ENCODE data around the gene TNPO3. TPM values are rescaled to one million over a fixed set of nuclear protein-coding genes. Genes with fewer than 3 reads are reported as not detected.

The TNPO3 gene
- total RNA-seq, 2 experiments from 2014 or later = 17.1 to 18.7 TPM

DNA sequence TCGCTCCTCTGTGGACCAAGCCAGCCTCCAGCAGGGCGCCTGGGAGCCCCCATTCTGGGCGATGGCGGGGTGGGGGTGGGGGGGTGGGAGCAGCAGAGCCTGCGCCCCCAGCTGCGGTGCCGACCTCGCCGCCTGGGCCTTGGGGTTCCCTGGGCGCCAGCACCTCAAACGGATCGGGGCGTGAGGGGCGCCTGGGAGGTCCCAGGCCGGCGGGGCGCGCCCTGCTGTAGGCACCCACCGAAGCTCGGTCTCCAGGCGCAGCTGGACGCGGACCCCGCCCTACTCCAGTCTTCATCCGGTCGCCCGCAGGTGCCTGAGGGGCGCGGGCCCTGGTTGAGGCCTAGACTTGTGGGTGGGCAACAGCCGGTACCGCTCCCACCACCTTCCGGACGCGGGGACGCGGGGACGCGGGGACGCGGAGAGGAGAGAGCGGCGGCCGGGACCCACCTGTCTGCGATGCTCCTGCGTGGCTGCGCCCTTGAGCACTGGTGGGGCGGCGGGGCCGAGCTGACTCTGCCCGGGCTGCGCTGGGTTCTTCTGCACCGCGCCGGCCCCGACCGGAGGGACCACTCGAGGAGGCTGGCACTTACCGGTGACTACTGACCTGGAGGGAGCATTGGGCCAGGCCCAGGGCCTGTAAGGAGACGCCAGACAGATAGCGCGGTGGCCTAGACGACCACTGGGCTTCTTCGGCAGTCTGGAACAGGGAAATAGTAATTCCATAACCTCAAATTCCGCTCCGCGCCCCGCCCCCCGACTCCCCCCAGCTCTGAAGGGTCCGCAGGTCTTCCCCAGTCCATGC lies 138.9 kb downstream of the TNPO3 start:
- no peak for DNase-seq
- intact Hi-C loops (cut with DNase I, micrococcal nuclease) = no loop called here
- no peak overlapping the region for H3K27ac Mint-ChIP-seq

GRCh38 chr7:128915271-128915819 lies 139.6 kb downstream of the TNPO3 start:
- no peak for DNase-seq
- Mint-ChIP-seq H3K4me3 (peak overlapping the region; percentile 6), H3K36me3 (ENCODE audit: low read depth) (no peaks in the 10 kb centered on the region), H3K27ac (no peak overlapping the region), H3K9me3 (no peaks in the 10 kb centered on the region), H3K4me1 (ENCODE audit: low read depth) (peaks cover 6% of the 10 kb centered on the region), H3K27me3 (peaks cover 57% of the 10 kb centered on the region)
- H3K27ac ChIP-seq (ENCODE audit: low read depth in 1 of 2, low read length in 2 of 2) = no peak overlapping the region
- TF ChIP-seq CTCF (IDR thresholded peaks at IDR 0.05) = no peak
- peak overlapping the region; percentile 36 for H3K4me3 ChIP-seq (ENCODE audit: low read length)
- peaks cover 13% of the 10 kb centered on the region for H3K4me1 ChIP-seq (ENCODE audit: insufficient read depth, low read length)
- ATAC-seq (ENCODE audit: poor library complexity) = no peak
- peaks cover 23 to 33% of the 10 kb centered on the region in 2 experiments for H3K27me3 ChIP-seq (ENCODE audit: control insufficient read depth in 1 of 2, insufficient read depth in 2 of 2, low read length in 2 of 2)
- H3K36me3 ChIP-seq (ENCODE audit: insufficient read depth, low read length) = no peaks in the 10 kb centered on the region
- ChIA-PET POLR2A (no interaction called here), CTCF (no interaction called here)
- intact Hi-C loops (cut with DNase I, micrococcal nuclease) = no loop called here
- peaks cover 0 to 8% of the 10 kb centered on the region in 2 experiments for H3K9me3 ChIP-seq (ENCODE audit: control insufficient read depth in 1 of 2, insufficient read depth in 1 of 2, low read length in 2 of 2)

More for the DNA sequence above, 138.9 kb downstream of the TNPO3 start:
- H3K36me3 Mint-ChIP-seq (ENCODE audit: low read depth) = no peaks in the 10 kb centered on the region
- H3K27me3 Mint-ChIP-seq = peaks cover 58% of the 10 kb centered on the region
- Histone ChIP-seq H3K4me1 (ENCODE audit: insufficient read depth, low read length) (peaks cover 13% of the 10 kb centered on the region), H3K27me3 (ENCODE audit: control insufficient read depth in 1 of 2, insufficient read depth in 2 of 2, low read length in 2 of 2) (peaks cover 22 to 32% of the 10 kb centered on the region in 2 experiments), H3K9me3 (ENCODE audit: control insufficient read depth in 1 of 2, insufficient read depth in 1 of 2, low read length in 2 of 2) (peaks cover 0 to 8% of the 10 kb centered on the region in 2 experiments), H3K27ac (ENCODE audit: low read depth in 1 of 2, low read length in 2 of 2) (no peak overlapping the region), H3K4me3 (ENCODE audit: low read length) (peak overlapping the region; percentile 36), H3K36me3 (ENCODE audit: insufficient read depth, low read length) (no peaks in the 10 kb centered on the region)
- no peak for ATAC-seq (ENCODE audit: poor library complexity)
- no peak overlapping the region for H3K4me3 Mint-ChIP-seq
- ChIA-PET POLR2A (no interaction called here), CTCF (no interaction called here)
- H3K9me3 Mint-ChIP-seq = no peaks in the 10 kb centered on the region
- no peak for TF ChIP-seq CTCF (IDR thresholded peaks at IDR 0.05)
- peaks cover 6% of the 10 kb centered on the region for H3K4me1 Mint-ChIP-seq (ENCODE audit: low read depth)

DNA sequence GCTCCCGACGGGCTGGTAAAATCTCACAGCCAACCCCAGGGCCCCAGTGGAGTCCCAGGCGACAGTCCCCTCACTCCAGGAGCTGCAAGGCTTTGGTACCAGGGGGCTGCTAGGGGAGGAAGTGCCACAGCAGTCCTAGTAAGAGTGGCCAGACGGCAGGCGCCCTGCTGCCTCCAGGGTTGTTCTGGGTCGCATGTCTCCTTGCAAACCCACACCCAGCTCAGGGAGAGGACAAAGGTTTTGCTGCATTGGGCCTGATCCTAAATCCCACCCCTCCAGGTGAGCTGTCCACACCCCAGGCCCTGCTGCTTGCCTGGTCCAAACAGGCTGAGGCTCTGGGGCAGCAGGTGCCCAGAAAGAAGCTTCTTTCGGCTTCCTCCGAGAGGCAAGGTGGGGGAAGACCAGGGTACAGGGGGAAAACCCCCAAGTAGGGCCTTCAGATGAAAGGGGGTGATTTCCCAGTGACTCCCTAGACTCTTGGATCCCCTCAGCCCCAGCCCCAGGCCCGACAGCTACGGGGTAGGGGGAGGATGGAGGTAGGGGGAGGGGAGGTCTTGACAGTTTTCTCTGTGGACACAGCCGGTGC lies 140.3 kb downstream of the TNPO3 start:
- peak; percentile 34 for ATAC-seq (ENCODE audit: poor library complexity)
- H3K27me3 ChIP-seq (ENCODE audit: control insufficient read depth in 1 of 2, insufficient read depth in 2 of 2, low read length in 2 of 2) = peaks cover 30 to 39% of the 10 kb centered on the region in 2 experiments

More for the DNA sequence above, 140.3 kb downstream of the TNPO3 start:
- Histone ChIP-seq H3K9me3 (ENCODE audit: control insufficient read depth in 1 of 2, insufficient read depth in 1 of 2, low read length in 2 of 2) (peaks cover 0 to 12% of the 10 kb centered on the region in 2 experiments), H3K4me3 (ENCODE audit: low read length) (no peak overlapping the region), H3K4me1 (ENCODE audit: insufficient read depth, low read length) (peaks cover 13% of the 10 kb centered on the region), H3K27ac (ENCODE audit: low read depth in 1 of 2, low read length in 2 of 2) (no peak overlapping the region), H3K36me3 (ENCODE audit: insufficient read depth, low read length) (no peaks in the 10 kb centered on the region)
- peaks cover 62% of the 10 kb centered on the region for H3K27me3 Mint-ChIP-seq
- H3K36me3 Mint-ChIP-seq (ENCODE audit: low read depth) = no peaks in the 10 kb centered on the region
- H3K4me3 Mint-ChIP-seq = no peak overlapping the region
- no peaks in the 10 kb centered on the region for H3K9me3 Mint-ChIP-seq
- H3K27ac Mint-ChIP-seq = no peak overlapping the region
- H3K4me1 Mint-ChIP-seq (ENCODE audit: low read depth) = peaks cover 6% of the 10 kb centered on the region
- no peak for TF ChIP-seq CTCF (IDR thresholded peaks at IDR 0.05)
- CTCF ChIA-PET = no interaction called here
- DNase-seq = peak in 2 of 14 experiments; percentile 48 to 57
- intact Hi-C loops (cut with DNase I, micrococcal nuclease) = no loop called here
- POLR2A ChIA-PET = no interaction called here

All from CD4-positive, alpha-beta T cell (primary cell).